GM18526 (cell line): ENCODE measurements around the gene ZNF747.

Experiments used
- POLR2A ChIP-seq: IDR thresholded peaks from 3 replicates; pipeline ENCODE4 v1.6.1; 2011; ENCODE audit not compliant: insufficient read length; ENCODE audit errors: extremely low read depth

Gene ZNF747

DNA sequence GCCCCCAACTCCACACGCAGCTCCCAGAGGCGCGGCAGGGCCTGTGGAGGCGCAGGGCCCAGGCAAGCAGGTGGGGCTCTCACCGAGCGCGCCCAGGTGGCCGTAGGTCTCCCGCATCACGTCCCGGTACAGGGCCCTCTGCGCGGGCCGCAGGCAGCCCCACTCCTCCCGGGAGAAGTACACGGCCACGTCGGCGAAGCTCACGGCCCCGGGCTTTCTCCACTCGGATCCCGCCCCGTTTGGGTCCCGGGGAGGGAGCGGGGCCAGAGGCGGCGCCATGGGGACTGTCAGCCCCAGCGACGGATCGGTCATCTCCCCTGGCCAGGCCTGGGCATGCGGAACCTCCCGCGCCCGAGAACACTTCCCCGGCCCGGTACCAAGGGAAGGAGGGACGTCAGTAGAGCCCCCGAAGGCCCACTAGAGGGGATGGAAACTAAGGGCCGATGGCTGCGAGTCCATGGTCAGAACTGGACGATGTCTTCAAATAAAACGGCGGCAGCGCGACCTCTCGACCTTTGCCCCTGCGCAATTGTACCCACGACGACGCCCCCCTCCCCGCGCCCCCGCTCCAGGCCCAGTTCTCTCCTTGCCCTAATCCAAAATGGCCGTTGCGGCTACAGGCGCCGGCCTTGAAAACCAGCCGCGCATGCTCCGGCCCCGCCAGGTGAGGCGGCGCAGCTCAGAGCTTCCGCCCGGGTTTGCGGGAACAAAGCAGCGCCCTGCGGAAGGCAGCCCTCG lies at the start of gene ZNF747:
Gene ZNF747, minus strand, starts transcription at position 491 of the 738 bp plus-strand sequence. Its CDS starts 179 bp downstream, at position 312.
- TF ChIP-seq POLR2A: peak; percentile 81

DNA sequence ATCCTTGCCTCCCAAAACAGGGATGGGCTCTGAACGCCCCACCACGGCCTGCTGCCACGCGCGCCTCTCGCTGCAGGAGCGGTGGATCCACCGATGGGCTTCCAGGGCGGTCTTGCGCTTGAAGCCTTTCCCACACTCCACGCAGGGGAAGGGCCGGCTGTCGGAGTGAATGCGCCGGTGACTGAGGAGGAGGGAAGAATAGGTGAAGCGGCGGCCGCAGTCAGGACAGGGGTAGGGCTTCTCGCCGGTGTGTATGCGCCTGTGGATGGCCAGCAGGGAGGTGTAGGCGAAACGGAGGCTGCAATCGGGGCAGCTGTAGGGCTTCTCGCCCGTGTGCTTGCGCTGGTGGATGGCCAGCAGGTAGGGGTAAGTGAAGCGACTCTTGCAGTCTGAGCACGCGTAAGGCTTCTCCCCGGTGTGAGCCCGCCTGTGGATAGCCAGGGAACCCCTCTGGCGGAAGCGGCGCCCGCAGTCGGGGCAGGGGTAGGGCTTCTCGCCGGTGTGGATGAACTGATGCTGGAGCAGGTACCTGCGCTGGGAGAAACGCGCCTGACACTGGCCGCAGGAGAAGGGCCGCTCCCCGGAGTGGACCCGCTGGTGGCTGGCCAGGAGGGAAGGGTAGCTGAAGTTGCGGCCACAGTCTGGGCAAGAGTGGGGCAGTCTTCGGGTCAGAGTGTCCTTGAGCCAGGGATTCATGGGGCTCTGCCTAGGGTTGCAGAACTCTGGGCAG lies 48.1 kb upstream of the ZNF747 start:
- no peak for TF ChIP-seq POLR2A

DNA sequence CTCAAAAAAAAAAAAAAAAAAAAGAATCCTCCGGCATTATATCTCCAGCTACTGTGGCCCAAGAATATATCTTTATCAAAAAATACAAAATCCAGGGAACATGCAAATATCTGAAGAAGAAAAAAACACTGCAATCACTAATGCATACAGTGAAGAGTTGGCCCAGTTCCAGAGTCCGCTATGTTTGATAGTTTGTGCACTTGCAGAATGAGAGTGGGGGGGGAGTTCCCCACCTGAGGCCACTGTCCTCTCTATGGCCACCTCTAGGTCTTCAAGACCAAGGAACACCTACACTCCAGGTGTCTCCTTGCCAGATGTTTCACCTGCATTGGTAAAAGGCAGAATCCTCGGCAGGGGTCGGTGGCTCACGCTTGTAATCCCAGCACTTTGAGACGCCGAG lies 46.8 kb upstream of the ZNF747 start:
- TF ChIP-seq POLR2A: no peak

DNA sequence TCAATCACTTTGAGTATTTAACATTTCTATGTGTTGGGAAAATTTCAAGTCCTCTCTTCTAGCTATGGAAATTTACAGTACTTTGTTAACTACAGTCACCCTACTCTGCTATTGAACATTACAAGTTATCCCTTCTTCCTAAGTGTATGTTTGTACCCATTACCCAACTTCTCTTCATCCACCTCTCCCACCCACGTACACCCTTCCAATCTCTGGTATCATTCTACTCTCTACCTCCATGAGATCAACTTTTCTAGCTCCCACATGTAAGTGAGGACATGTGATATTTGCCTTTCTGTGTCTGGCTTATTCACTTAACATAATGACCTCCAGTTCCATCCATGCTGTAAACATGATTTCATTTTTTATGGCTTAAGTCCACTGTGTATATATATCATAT lies 40.0 kb upstream of the ZNF747 start:
- no peak for TF ChIP-seq POLR2A

DNA sequence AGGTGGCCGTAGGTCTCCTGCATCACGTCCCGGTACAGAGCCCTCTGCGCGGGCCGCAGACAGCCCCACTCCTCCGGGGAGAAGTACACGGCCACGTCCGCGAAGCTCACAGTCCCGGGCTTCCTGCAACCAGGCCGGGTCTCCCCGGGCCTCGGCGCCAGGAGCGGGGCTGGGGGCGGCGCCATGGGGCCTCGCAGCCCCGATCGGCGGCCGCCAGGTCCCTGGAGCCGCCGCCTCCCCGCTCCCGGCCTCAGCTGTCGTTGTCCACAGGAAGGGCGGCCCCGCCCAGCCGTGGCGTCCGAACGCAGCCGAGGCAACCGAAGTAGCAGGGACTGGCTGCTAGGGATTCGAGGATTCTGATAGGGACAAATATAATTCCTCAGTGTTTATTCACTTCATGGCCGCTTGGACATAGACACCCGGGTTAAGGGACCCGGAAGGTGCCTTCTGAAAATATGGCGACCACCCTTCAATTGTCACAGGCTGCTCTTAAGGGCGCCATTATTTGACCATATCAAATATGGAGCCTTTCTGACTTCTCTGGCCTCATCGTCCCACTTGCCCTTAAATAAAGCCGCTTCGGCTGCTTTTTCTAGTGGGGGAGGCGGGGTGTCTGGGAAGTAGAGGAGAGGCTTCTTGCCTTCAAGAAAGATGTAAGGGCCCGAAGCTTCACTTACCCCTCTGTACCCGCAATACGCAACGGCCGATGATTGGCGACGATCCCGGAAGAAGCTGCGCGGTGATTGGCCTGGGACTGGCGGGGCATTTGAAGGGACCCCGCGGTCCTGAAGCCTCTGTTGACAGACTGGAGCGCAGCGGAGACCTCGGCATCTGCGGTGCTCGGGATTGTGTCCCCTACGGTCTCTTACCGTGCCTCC lies 37.0 kb upstream of the ZNF747 start, which contains the start of gene ZNF688:
Gene ZNF688, minus strand, starts transcription at position 270 of the 878 bp plus-strand sequence. Its CDS starts 85 bp downstream, at position 185.
- peak; percentile 49 for TF ChIP-seq POLR2A

DNA sequence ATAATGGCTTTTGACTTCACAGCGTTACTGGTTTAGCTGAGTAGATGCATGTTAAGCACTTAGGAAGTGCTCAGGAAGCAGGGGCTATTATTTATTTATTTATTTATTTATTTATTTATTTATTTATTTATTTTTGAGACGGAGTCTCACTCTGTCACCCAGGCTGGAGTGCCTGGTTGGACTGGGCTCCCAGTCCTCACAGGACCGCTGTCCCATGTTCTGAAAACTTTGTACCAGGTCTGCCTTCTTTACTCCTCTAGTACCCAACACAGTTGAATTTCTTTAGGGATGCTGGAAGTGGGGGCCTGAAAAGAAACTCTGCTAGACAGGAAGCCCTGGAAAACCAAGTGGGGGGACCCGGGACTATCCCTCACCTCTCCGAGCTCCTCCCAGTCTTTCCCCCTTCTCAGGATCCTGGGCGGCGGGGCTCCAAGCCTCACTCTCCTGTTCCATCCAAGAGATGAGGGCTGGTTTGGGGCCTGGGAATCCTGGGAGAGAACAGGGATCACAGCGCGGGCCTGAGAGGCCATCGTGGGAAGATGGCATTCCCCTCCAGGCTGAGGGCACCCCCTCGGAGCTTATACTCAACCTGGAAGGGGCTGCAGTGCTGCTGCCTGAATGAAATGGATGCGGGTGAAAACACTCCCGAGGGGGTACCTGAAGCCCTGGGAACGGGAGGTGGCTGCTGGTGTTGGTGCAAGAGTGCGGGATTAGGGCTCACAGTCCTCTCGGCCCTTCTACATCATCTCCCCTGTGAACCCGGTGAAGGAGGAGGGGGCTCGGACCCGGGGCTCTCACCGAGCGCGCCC lies 36.2 kb upstream of the ZNF747 start:
- TF ChIP-seq POLR2A: no peak

DNA sequence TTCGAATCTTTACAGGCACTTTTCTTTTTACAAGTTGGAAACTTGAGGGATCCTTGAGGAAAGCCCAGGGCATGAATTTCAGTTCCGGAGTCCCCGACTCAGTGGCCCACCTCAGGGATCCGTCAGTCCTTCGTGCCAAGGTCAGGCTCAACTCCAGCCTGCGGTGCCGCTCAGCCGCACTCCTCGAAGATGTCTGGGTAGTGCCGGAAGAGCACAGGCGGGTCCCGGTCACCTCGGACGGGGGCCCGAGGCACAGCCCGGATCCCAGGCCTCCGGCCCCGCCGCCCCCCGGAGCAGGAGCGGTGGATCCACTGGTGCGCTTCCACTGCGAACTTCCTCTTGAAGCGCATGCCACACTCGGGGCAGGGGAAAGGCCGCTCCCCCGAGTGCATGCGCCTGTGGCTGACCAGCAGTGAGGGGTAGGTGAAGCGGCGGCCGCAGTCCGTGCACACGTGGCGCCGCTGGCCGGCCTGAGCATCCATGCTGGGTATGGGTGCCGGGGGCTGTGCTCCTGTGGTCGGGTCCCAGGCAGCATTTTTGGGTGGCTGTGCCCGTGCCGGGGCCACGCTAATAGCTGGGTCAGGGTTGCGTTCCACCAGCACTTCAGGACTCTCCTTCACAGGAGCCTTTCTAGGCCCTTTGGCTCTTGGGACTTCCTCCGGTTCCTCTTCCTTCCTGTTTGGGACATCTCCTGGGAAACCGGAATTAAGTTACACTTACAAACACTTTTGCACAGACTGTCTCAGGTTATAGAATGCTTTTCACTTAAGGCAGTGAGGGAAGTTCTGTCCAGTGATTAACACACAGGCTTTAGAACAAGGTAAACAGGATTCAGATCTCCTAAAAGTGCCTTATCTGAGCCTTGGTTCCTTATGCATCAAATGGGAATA lies 35.3 kb upstream of the ZNF747 start:
- no peak for TF ChIP-seq POLR2A

DNA sequence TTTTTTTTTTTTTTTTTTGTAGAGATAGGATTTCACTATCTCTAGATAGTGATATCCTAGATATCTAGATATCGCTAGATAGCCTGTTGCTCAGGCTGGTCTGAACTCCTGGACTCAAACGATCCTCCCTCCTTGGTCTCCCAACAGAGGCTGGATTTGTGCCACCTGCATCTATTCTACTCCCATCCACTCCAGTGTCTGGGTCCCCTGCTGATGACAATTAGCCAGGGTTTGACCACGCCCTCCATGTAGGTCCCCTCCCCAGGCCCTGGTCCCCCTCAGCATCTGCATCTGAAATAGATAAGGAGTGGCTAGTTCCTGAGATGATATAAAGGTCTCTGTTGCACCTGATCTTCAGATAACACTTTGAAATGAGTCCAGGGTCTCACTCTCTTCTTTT lies 34.6 kb upstream of the ZNF747 start:
- no peak for TF ChIP-seq POLR2A

DNA sequence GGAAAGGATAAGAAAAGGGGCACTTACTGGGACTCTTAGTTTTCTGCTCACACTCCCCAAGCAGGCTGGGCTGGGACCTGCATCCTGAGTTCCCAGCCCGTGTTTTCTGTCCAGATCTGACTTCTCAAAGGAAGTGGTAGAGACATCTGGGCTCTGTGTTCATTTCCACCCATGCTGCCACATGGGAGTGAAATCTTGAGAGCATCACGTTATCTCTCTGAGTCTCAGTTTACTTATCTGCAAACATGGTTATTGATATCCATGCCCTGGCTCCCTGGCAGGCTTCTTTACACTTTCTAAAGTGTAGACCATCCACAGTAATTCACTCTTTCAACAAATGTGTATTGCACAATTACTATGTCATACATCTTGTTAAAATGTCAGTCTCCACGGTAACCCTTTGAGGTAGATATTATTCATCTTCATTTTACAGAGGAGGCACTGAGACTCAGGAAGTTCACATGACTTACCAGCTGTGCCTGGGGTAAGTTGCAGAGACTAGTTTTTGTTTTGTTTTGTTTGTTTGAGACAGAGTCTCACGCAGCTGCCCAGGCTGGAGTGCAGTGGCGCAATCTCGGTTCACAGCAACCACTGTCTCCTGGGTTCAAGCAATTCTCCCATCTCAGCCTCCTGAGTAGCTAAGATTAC lies 33.5 kb upstream of the ZNF747 start:
- TF ChIP-seq POLR2A: no peak

DNA sequence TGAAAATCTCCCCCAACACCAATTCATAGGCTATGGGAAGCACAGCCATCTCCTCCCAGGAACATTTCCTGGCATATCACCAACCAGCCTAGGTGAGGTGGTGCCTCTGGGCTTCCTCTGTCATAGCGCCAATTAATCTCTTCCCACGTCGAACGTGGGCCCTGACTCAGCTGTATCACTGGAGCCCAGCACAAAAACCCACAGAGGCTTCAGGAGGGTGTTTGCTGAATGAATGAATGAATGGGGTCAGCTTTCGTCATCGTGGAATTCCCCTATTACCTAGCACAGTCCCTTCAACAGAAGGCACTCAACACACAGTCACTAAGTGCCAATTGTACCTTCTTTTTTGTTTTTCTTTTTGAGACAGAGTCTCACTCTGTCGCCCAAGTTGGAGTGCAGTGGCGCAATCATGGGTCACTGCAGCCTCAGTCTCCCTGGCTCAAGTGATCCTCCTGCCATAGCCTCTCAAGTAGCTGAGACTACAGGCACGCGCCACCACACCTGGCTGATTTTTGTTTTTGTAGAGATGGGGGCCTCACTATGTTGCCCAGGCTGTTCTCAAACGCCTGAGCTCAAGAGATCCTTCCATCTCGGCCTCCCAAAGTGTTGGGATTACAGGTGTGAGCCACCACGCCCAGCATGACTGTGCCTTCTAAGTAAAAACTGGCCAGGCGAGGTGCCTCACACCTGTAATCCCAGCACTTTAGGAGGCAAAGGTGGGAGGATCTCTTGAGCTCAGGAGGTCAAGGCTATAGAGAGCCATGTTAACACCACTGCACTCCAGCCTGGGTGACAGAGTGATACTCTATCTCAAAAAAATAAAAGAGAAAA lies 32.7 kb upstream of the ZNF747 start:
- no peak for TF ChIP-seq POLR2A

DNA sequence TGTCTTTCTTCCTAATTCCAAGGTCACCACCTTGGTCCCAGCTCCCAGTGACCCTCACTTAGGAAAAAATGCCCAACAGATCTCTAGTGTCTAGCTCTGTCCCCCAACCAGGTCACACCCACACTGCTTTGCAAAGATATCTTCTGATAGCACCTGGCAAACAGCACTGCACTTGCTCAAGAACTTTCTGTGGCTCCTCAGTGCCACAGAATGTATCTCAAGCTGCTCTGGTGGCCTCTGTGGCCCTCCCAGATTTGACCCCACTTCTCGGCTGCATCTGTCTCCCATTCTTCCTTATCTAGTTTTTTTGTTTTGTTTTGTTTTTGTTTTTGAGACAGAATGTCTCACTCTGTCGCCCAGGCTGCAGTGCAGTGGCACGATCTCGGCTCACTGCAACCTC lies 31.9 kb upstream of the ZNF747 start:
- TF ChIP-seq POLR2A: no peak

DNA sequence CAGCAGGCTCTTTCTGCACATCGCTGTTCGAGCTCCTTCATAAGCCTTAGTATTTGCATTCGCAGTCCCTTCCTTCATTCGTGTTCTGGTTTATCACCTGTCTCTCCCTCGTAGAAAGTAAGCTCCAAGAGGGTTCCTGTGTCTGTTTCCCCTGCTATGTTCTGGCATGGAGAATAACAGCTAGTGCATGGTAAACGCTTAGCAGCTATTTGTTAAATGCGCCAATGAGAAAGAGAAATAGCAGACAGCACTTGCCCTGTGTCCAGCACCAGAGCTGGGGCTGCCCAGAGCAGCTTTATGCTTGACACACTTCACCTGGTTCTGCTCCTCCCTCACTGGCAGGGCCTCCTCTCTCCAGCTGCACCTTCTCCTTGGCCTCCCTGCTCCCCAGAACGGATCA lies 31.3 kb upstream of the ZNF747 start:
- no peak for TF ChIP-seq POLR2A
